ENCODE data around the gene ELF5. TPM values are rescaled to one million over a fixed set of nuclear protein-coding genes. Genes with fewer than 3 reads are reported as not detected.

The ELF5 gene
- total and polyA plus RNA-seq, 10 of the 15 experiments (the other 5 are each of a cell fraction or from before 2014, with no cell fraction given): not detected

DNA sequence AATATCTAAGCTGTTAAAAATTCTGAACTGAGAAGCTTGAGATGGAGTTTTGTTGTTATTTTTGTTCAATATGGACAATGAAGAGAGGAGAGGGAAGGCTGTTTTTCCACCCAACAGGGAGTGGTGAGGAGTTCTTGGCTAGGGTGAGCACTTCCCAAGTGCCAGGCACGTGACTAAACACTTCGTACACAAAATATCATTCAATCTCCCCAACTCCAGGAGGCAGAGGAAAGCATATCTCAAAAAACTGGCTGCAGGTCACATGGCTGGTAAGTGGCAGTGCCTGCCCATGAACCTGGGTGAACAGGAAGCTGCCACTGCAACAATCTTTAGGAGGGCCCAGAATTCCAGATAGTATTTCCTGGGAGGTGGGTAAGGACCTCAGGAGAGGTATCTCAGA, 11.6 kb downstream of the ELF5 start:
- no peaks in the 10 kb centered on the region for H3K4me1 ChIP-seq (ENCODE audit: control insufficient read depth, insufficient read depth, low read length)
- H3K79me2 ChIP-seq (ENCODE audit: control insufficient read depth, insufficient read depth, low read length): no peaks in the 10 kb centered on the region
- intact Hi-C loops (cut with micrococcal nuclease; ENCODE audit: unreplicated experiment) (no loop called here), in situ Hi-C loops (cut with MboI) (no loop called here)
- H4K20me1 ChIP-seq (ENCODE audit: control insufficient read depth, insufficient read depth): no peaks in the 10 kb centered on the region
- H3K27ac ChIP-seq (ENCODE audit: control insufficient read depth, insufficient read depth): no peak overlapping the region
- ATAC-seq (no peak), FAIRE-seq (no peak), DNase-seq (ENCODE audit: low read depth, low spot score) (no peak)
- WGBS (ENCODE audit: insufficient coverage, insufficient replicate concordance, low lambda C conversion rate, missing lambda C conversion rate): 13% methylated on average over 2 of the region's 2 CpGs
- H3K4me3 ChIP-seq: no peak overlapping the region
- POLR2A ChIA-PET: interaction anchor here (0.6 kb wide), 1 partner anchor 276 kb away, joined by 5 read pairs; no protein-coding TSS in a partner anchor
- no peak overlapping the region for H3K9ac ChIP-seq (ENCODE audit: control insufficient read depth, insufficient read depth, low read length)
- H3K9me3 ChIP-seq (replicated peaks; ENCODE audit: control insufficient read depth, insufficient read depth, low read length): no peaks in the 10 kb centered on the region
- CTCF ChIA-PET: interaction anchor here (2.7 kb wide), 1 partner anchor 10 kb away, joined by 8 read pairs; no protein-coding TSS in a partner anchor
- H3K36me3 ChIP-seq (ENCODE audit: control insufficient read depth in 2 of 2, insufficient read depth in 2 of 2, low read length in 1 of 2): no peaks in the 10 kb centered on the region; a peak in 1 of 4 replicates
- H3K27me3 ChIP-seq (replicated peaks in 1 of 2; ENCODE audit: control insufficient read depth in 2 of 2, insufficient read depth in 2 of 2, low read length in 1 of 2): no peaks in the 10 kb centered on the region; a peak in 2 of 4 replicates
- SMC1A ChIA-PET (ENCODE audit: uncharacterized antibody, unreplicated experiment): no interaction called here
- H3K4me2 ChIP-seq (ENCODE audit: control insufficient read depth, insufficient read depth): no peak overlapping the region
- BruUV-seq (replicated peaks): no TSS peak
- RAD21 ChIA-PET (ENCODE audit: unreplicated experiment): no interaction called here
- no peak for TF ChIP-seq RB1 (IDR thresholded peaks at IDR 0.05; ENCODE audit: borderline replicate concordance)
- no peak for TF ChIP-seq GABPA (IDR thresholded peaks at IDR 0.05; ENCODE audit: low read depth)
- TF ChIP-seq CREM (IDR thresholded peaks at IDR 0.05; ENCODE audit: low read depth): no peak
- no peak for TF ChIP-seq PAX8 (IDR thresholded peaks at IDR 0.05)
- no peak for TF ChIP-seq KLF5 (IDR thresholded peaks at IDR 0.05; ENCODE audit: partially characterized antibody)
- no peak for TF ChIP-seq FOXM1 (IDR thresholded peaks at IDR 0.05; ENCODE audit: low read depth, low read length)
- TF ChIP-seq NBN (IDR thresholded peaks at IDR 0.05): no peak
- no peak for TF ChIP-seq STAT3 (IDR thresholded peaks at IDR 0.05; ENCODE audit: low read depth, low read length)
- TF ChIP-seq, protein P1, sequence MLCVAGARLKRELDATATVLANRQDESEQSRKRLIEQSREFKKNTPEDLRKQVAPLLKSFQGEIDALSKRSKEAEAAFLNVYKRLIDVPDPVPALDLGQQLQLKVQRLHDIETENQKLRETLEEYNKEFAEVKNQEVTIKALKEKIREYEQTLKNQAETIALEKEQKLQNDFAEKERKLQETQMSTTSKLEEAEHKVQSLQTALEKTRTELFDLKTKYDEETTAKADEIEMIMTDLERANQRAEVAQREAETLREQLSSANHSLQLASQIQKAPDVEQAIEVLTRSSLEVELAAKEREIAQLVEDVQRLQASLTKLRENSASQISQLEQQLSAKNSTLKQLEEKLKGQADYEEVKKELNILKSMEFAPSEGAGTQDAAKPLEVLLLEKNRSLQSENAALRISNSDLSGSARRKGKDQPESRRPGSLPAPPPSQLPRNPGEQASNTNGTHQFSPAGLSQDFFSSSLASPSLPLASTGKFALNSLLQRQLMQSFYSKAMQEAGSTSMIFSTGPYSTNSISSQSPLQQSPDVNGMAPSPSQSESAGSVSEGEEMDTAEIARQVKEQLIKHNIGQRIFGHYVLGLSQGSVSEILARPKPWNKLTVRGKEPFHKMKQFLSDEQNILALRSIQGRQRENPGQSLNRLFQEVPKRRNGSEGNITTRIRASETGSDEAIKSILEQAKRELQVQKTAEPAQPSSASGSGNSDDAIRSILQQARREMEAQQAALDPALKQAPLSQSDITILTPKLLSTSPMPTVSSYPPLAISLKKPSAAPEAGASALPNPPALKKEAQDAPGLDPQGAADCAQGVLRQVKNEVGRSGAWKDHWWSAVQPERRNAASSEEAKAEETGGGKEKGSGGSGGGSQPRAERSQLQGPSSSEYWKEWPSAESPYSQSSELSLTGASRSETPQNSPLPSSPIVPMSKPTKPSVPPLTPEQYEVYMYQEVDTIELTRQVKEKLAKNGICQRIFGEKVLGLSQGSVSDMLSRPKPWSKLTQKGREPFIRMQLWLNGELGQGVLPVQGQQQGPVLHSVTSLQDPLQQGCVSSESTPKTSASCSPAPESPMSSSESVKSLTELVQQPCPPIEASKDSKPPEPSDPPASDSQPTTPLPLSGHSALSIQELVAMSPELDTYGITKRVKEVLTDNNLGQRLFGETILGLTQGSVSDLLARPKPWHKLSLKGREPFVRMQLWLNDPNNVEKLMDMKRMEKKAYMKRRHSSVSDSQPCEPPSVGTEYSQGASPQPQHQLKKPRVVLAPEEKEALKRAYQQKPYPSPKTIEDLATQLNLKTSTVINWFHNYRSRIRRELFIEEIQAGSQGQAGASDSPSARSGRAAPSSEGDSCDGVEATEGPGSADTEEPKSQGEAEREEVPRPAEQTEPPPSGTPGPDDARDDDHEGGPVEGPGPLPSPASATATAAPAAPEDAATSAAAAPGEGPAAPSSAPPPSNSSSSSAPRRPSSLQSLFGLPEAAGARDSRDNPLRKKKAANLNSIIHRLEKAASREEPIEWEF (IDR thresholded peaks at IDR 0.05; ENCODE audit: insufficient replicate concordance, low read depth, low read length): no peak
- TF ChIP-seq NFYB (IDR thresholded peaks at IDR 0.05; ENCODE audit: insufficient read depth, low read depth, low read length): no peak
- no peak for TF ChIP-seq CHD1 (IDR thresholded peaks at IDR 0.05; ENCODE audit: low read depth, low read length)
- no peak for TF ChIP-seq ZBED1 (IDR thresholded peaks at IDR 0.05; ENCODE audit: borderline replicate concordance)
- TF ChIP-seq, protein P2, sequence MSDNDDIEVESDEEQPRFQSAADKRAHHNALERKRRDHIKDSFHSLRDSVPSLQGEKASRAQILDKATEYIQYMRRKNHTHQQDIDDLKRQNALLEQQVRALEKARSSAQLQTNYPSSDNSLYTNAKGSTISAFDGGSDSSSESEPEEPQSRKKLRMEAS (IDR thresholded peaks at IDR 0.05; ENCODE audit: low read depth, low read length): no peak
- TF ChIP-seq, protein P3, sequence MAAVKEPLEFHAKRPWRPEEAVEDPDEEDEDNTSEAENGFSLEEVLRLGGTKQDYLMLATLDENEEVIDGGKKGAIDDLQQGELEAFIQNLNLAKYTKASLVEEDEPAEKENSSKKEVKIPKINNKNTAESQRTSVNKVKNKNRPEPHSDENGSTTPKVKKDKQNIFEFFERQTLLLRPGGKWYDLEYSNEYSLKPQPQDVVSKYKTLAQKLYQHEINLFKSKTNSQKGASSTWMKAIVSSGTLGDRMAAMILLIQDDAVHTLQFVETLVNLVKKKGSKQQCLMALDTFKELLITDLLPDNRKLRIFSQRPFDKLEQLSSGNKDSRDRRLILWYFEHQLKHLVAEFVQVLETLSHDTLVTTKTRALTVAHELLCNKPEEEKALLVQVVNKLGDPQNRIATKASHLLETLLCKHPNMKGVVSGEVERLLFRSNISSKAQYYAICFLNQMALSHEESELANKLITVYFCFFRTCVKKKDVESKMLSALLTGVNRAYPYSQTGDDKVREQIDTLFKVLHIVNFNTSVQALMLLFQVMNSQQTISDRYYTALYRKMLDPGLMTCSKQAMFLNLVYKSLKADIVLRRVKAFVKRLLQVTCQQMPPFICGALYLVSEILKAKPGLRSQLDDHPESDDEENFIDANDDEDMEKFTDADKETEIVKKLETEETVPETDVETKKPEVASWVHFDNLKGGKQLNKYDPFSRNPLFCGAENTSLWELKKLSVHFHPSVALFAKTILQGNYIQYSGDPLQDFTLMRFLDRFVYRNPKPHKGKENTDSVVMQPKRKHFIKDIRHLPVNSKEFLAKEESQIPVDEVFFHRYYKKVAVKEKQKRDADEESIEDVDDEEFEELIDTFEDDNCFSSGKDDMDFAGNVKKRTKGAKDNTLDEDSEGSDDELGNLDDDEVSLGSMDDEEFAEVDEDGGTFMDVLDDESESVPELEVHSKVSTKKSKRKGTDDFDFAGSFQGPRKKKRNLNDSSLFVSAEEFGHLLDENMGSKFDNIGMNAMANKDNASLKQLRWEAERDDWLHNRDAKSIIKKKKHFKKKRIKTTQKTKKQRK (IDR thresholded peaks at IDR 0.05; ENCODE audit: low read depth, low read length): no peak
- H2AFZ ChIP-seq (ENCODE audit: control insufficient read depth, low read depth, low read length): no peak overlapping the region
